A549 (cell line): ENCODE measurements around the gene GAREM1. TPM values are rescaled to one million over a fixed set of nuclear protein-coding genes. Genes with fewer than 3 reads are reported as not detected.
A peak's percentile ranks its signal among the peaks of the same experiment; 100 is the strongest.

Source experiments
- ATAC-seq, 2 experiments: fragments of 200-7000 bp in 1 of 2; fragments of >200 bp in 1 of 2; cut with Nextera tagmentation in 1 of 2; cut with Tn5 transposase in 1 of 2; 3 replicates each; pipeline versions ENCODE4 v1.8.0 to v1.9.1; 2018 to 2020; ENCODE audit warnings: mild to moderate bottlenecking in 1 of 2, moderate library complexity in 1 of 2
- CTCF ChIA-PET: fragments of 300-600 bp; sonication (Branson Sonifier 250); formaldehyde crosslinking; extraction: SDS; loops from one replicate; lab custom pipeline; 2021; ENCODE audit warnings: antibody characterized with exemption, inconsistent platforms; lab: Yijun Ruan, JAX
- POLR2A ChIA-PET: fragments of 350-600 bp; formaldehyde crosslinking; extraction: SDS; loops from one replicate; lab custom pipeline; 2021; ENCODE audit warnings: antibody characterized with exemption, inconsistent platforms; lab: Yijun Ruan, JAX
- DNase-seq, 2 experiments: peaks; one replicate each; pipeline versions ENCODE4 v3.0.0 to v3.0.0-alpha.2; 2011 to 2016; ENCODE audit warnings: low read depth in 1 of 2, low spot score in 1 of 2
- FAIRE-seq: peaks from 2 replicates; lab custom pipeline; 2011; peaks lifted over from hg19 to GRCh38; lab: Jason Lieb, UNC
- H3K27ac ChIP-seq, 2 experiments: fragments of >200 bp; sonication (Bioruptor Twin); formaldehyde crosslinking; 3 replicates each; pipeline ENCODE4 v1.5.1; 2016 to 2017
- H3K4me1 ChIP-seq: fragments of >200 bp; sonication (Bioruptor Twin); formaldehyde crosslinking; 3 replicates; pipeline ENCODE4 v1.6.1; 2016
- H3K4me2 ChIP-seq: fragments of >200 bp; sonication (Bioruptor Twin); formaldehyde crosslinking; 3 replicates; pipeline ENCODE4 v1.6.1; 2016
- H3K4me3 ChIP-seq: fragments of >200 bp; sonication (Bioruptor Twin); formaldehyde crosslinking; 3 replicates; pipeline ENCODE4 v1.5.1; 2016
- H3K9me3 ChIP-seq: fragments of >200 bp; sonication (Bioruptor Twin); formaldehyde crosslinking; 3 replicates; pipeline ENCODE4 v1.6.1; 2016
- BHLHE40 ChIP-seq: IDR thresholded peaks from 2 replicates; pipeline ENCODE4 v1.6.1; 2012; ENCODE audit warnings: low read depth, low read length, inconsistent platforms
- CEBPB ChIP-seq, 2 experiments: fragments of >200 bp in 1 of 2; sonication (Bioruptor Twin) in 1 of 2; formaldehyde crosslinking in 1 of 2; IDR thresholded peaks; 2 replicates each; pipeline ENCODE4 v1.6.1; 2012 to 2016
- CHD2 ChIP-seq: fragments of 150-350 bp; IDR thresholded peaks from 2 replicates; pipeline ENCODE4 v1.6.1; 2014; ENCODE audit warnings: low read length; ENCODE audit not compliant: partially characterized antibody
- EHF ChIP-seq: fragments of 250-450 bp; sonication (Bioruptor Pico); IDR thresholded peaks from 2 replicates; pipeline ENCODE4 v1.5.0; 2020; ENCODE audit warnings: mild to moderate bottlenecking
- ESRRA ChIP-seq: fragments of 150-350 bp; IDR thresholded peaks from 2 replicates; pipeline ENCODE4 v1.6.1; 2014; ENCODE audit warnings: mild to moderate bottlenecking, low read length, borderline replicate concordance
- FOSL2 ChIP-seq, 2 experiments: fragments of 450-650 bp in 1 of 2; fragments of >200 bp in 1 of 2; sonication (Bioruptor Twin) in 1 of 2; formaldehyde crosslinking; IDR thresholded peaks; 2 replicates each; pipeline versions ENCODE4 v1.5.0 to v1.6.1; 2016 to 2020; ENCODE audit warnings: mild to moderate bottlenecking in 1 of 2, moderate library complexity in 1 of 2
- FOXS1 ChIP-seq: fragments of 250-450 bp; sonication (Bioruptor Pico); IDR thresholded peaks from 2 replicates; pipeline ENCODE4 v1.5.0; 2020; ENCODE audit warnings: mild to moderate bottlenecking, moderate library complexity
- JUNB ChIP-seq: fragments of >200 bp; sonication (Bioruptor Twin); formaldehyde crosslinking; IDR thresholded peaks from 2 replicates; pipeline ENCODE4 v1.6.1; 2016
- KDM5A ChIP-seq: fragments of 200-600 bp; sonication (generic); IDR thresholded peaks from 2 replicates; pipeline ENCODE4 v1.6.1; 2016; ENCODE audit warnings: antibody characterized with exemption, mild to moderate bottlenecking
- MAFK ChIP-seq: fragments of 450-650 bp; IDR thresholded peaks from 2 replicates; pipeline ENCODE4 v1.6.1; 2014; ENCODE audit not compliant: partially characterized antibody
- MAZ ChIP-seq: fragments of 150-350 bp; IDR thresholded peaks from 2 replicates; pipeline ENCODE4 v1.6.1; 2014; ENCODE audit warnings: antibody characterized with exemption, low read depth, low read length, borderline replicate concordance
- NR3C1 ChIP-seq: fragments of >200 bp; sonication (Bioruptor Twin); formaldehyde crosslinking; IDR thresholded peaks from 3 replicates; pipeline ENCODE4 v1.6.1; 2017
- POLR2AphosphoS2 ChIP-seq: conservative IDR thresholded peaks from 2 replicates; pipeline ENCODE4 v1.6.1; 2012; ENCODE audit warnings: low read length, improper control_type of control experiment, inconsistent platforms
- RCOR1 ChIP-seq: fragments of 150-350 bp; IDR thresholded peaks from 2 replicates; pipeline ENCODE4 v1.6.1; 2014; ENCODE audit warnings: antibody characterized with exemption, low read length, low read depth
- RFX5 ChIP-seq: fragments of 450-650 bp; IDR thresholded peaks from 2 replicates; pipeline ENCODE4 v1.7.1; 2014; ENCODE audit warnings: antibody characterized with exemption, mild to moderate bottlenecking, moderate library complexity
- SREBF2 ChIP-seq: fragments of 450-650 bp; IDR thresholded peaks from 2 replicates; pipeline ENCODE4 v1.6.1; 2014; ENCODE audit warnings: mild to moderate bottlenecking, moderate library complexity
- TFCP2L1 ChIP-seq: fragments of 250-450 bp; sonication (Bioruptor Pico); IDR thresholded peaks from 2 replicates; pipeline ENCODE4 v1.5.0; 2021; ENCODE audit warnings: mild to moderate bottlenecking
- TP53 ChIP-seq: fragments of 250-450 bp; sonication (Bioruptor Pico); IDR thresholded peaks from 2 replicates; pipeline ENCODE4 v1.5.0; 2021; ENCODE audit warnings: mild to moderate bottlenecking, moderate library complexity
- ZSCAN20 ChIP-seq: fragments of 250-450 bp; sonication (Bioruptor Pico); IDR thresholded peaks from 2 replicates; pipeline ENCODE4 v1.8.0; 2022; ENCODE audit warnings: mild to moderate bottlenecking, moderate library complexity
- WGBS: methylation state at CpG from one replicate; pipeline ENCODE4 v1.1.6; 2017; ENCODE audit errors: missing lambda C conversion rate; 5-methylcytosine and 5-hydroxymethylcytosine counted together
- polyA plus RNA-seq, 4 experiments: library from polyadenylated mRNA; depleted of rRNA in 3 of 4; stranded (reverse); fragments of >200 nt; fragmentation: RNase III in 1 of 4; extraction: RNeasy Plus Mini Kit Qiagen cat#74134 plus additional on column Dnase treatment in 1 of 4; gene quantifications; 2 replicates in 3 of 4; 3 replicates in 1 of 4; pipeline ENCODE4 v1.2.3, GENCODE V29; 2011 to 2017
- TF ChIP-seq, protein P1 (sequence below): fragments of 150-350 bp; IDR thresholded peaks from 2 replicates; pipeline ENCODE4 v1.6.1; 2014; ENCODE audit warnings: low read depth, mild to moderate bottlenecking, low read length
- TF ChIP-seq, protein P2 (sequence below): fragments of >200 bp; sonication (Bioruptor Twin); formaldehyde crosslinking; IDR thresholded peaks from 3 replicates; pipeline ENCODE4 v1.6.1; 2016

Gene GAREM1
- polyA plus RNA-seq, 2 of the 4 experiments (the other 2 are of a cell fraction), result 1.3 to 5.0 TPM

DNA sequence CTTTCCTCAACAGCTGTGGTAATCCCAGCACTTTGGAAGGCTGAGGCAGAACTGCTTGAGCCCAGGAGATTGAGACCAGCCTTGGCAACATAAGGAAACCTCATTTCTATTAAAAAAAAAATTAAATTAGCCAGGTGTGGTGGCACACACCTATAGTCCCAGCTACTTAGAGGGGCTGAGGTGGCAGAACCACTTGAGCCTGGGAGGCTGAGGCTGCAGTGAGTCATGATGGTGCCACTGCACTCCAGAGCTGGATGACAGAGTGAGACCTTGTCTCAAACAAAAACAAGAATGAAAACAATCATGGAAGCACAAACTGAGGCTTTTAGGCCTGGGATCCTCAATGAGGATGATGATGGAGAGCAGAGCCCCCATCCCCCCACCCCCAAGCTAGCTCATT lies 19.8 kb downstream of the GAREM1 start:
- DNase-seq (no peak), FAIRE-seq (no peak)
- TF ChIP-seq SREBF2 (no peak), MAFK (no peak), TFCP2L1 (CRISPR knock-in tag) (no peak), KDM5A (no peak), JUNB (no peak), FOSL2 (IDR thresholded peaks at IDR 0.05) (no peak), FOSL2 (CRISPR knock-in tag; IDR thresholded peaks at IDR 0.05) (no peak), EHF (no peak), NR3C1 (no peak), BHLHE40 (no peak), FOXS1 (no peak), CEBPB (IDR thresholded peaks at IDR 0.05) (no peak), ESRRA (no peak), CHD2 (no peak), POLR2AphosphoS2 (no peak), RCOR1 (no peak), ZSCAN20 (CRISPR knock-in tag) (no peak), TP53 (no peak), RFX5 (no peak)
- TF ChIP-seq, protein P1, sequence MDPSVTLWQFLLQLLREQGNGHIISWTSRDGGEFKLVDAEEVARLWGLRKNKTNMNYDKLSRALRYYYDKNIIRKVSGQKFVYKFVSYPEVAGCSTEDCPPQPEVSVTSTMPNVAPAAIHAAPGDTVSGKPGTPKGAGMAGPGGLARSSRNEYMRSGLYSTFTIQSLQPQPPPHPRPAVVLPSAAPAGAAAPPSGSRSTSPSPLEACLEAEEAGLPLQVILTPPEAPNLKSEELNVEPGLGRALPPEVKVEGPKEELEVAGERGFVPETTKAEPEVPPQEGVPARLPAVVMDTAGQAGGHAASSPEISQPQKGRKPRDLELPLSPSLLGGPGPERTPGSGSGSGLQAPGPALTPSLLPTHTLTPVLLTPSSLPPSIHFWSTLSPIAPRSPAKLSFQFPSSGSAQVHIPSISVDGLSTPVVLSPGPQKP, result no peak
- TF ChIP-seq, protein P2, sequence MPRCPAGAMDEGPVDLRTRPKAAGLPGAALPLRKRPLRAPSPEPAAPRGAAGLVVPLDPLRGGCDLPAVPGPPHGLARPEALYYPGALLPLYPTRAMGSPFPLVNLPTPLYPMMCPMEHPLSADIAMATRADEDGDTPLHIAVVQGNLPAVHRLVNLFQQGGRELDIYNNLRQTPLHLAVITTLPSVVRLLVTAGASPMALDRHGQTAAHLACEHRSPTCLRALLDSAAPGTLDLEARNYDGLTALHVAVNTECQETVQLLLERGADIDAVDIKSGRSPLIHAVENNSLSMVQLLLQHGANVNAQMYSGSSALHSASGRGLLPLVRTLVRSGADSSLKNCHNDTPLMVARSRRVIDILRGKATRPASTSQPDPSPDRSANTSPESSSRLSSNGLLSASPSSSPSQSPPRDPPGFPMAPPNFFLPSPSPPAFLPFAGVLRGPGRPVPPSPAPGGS, result no peak
- TF ChIP-seq, all 56 proteins: peak for 0
- 0 out of 3 replicates have a peak, but pooled peaks cover 6% of the 10 kb centered on the region for H3K4me1 ChIP-seq
- no peak overlapping the region for H3K4me2 ChIP-seq
- no peak for ATAC-seq
- H3K4me3 ChIP-seq, result no peak overlapping the region
- ChIA-PET CTCF (interaction anchor here (1.9 kb wide), 1 partner anchor 11 kb away, joined by 5 read pairs; no protein-coding TSS in a partner anchor), POLR2A (no interaction called here)
- H3K9me3 ChIP-seq, result no peaks in the 10 kb centered on the region
- H3K27ac ChIP-seq, result no peak overlapping the region

DNA sequence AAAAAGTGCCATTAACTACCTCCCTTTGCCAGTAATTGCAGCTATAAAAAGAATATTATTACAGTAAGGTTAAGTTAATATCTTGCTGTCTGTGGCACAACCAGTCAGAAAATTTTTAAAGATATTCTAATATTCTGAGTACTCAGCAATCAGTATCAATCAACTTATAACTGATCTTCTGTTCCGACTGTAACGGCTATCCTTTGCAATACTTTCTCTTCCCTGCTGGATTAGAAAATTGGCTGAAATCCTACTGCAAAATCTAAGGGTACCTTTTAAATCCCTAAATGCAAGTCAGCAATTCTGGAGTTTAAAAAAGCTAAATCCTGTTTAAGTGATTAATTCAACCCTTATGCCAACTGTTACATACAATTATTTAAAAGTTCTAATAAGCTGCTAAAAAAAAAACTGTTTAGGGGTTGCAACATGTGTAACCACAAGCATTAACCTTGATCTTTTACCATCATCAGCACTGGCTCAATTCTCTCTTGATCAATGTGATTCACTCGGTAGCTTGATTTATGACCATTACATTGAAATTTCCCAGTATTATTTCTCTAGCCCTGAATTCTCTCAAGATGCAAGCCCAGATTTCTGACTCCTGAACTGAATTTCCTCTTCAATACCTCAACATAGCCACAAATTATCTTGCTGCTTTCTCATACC lies 20.5 kb downstream of the GAREM1 start:
- DNase-seq (no peak), FAIRE-seq (no peak)
- WGBS, result 96% methylated on average over 3 of the region's 3 CpGs
- Histone ChIP-seq H3K4me1 (0 out of 3 replicates have a peak, but pooled peaks cover 6% of the 10 kb centered on the region), H3K4me3 (no peak overlapping the region)
- TF ChIP-seq MAFK (peak; percentile 57), MAZ (no peak)
- TF ChIP-seq, all 56 proteins: peak for 1
- Histone ChIP-seq H3K9me3 (no peaks in the 10 kb centered on the region), H3K27ac (no peak overlapping the region), H3K4me2 (no peak overlapping the region)
- no peak for ATAC-seq
- POLR2A ChIA-PET, result no interaction called here
- CTCF ChIA-PET, result interaction anchor here (1.9 kb wide), 1 partner anchor 10 kb away, joined by 5 read pairs; no protein-coding TSS in a partner anchor

DNA sequence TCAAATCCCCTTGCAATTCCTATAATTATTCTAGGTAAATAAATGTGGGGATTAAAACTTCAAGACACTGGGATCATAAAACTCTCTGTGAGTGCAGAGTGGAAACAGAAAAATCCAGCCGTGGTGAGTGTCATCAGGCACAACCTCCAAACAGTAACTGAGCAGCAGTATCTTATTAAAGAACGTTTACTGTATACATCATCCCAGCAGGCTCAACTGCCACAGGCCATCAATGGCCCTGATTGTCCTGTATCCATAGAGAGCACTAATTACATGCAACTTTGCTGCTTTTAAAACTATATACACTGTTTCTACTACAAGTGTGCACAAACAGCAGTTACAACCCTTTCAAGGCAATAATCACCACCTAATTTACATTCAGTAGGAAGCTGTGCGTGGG lies 23.9 kb downstream of the GAREM1 start:
- no peak overlapping the region for H3K27ac ChIP-seq
- CTCF ChIA-PET, result no interaction called here
- TF ChIP-seq SREBF2, result no peak
- TF ChIP-seq, protein P2, result no peak
- no peak for TF ChIP-seq NR3C1
- TF ChIP-seq, all 56 proteins: peak for 0
- ATAC-seq (no peak), DNase-seq (no peak), FAIRE-seq (no peak)
- Histone ChIP-seq H3K4me1 (no peaks in the 10 kb centered on the region), H3K4me3 (no peak overlapping the region), H3K4me2 (no peak overlapping the region), H3K9me3 (no peaks in the 10 kb centered on the region)
- WGBS, result 69% methylated on average over 3 of the region's 3 CpGs
- POLR2A ChIA-PET, result no interaction called here
